NB4 (cell line): ENCODE results near the gene CHRNA3.
"Not testable (repeated sequence)": the region's sequence is repeated elsewhere in the genome, so short reads cannot be mapped to it uniquely, and the experiment has no call there.

Source experiments
- DNase-seq: peaks from one replicate; pipeline ENCODE4 v3.0.0; 2010; ENCODE audit warnings: low read depth
- H3K4me3 ChIP-seq: one replicate; pipeline ENCODE4 v1.5.1; 2011; ENCODE audit warnings: mild to moderate bottlenecking, low read depth, low read length, moderate library complexity
- MYC ChIP-seq: IDR thresholded peaks from 2 replicates; pipeline ENCODE4 v1.6.1; 2011; ENCODE audit warnings: low read depth, low read length
- POLR2A ChIP-seq: IDR thresholded peaks from 2 replicates; pipeline ENCODE4 v1.6.1; 2011; ENCODE audit warnings: mild to moderate bottlenecking; ENCODE audit not compliant: insufficient read length; ENCODE audit errors: extremely low read depth
- TF ChIP-seq, protein P1 (sequence below): IDR thresholded peaks from 2 replicates; pipeline ENCODE4 v1.6.1; 2011; ENCODE audit warnings: low read depth, low read length
- TF ChIP-seq, protein P2 (sequence below): IDR thresholded peaks from one replicate; pipeline ENCODE4 v1.5.1; 2012; ENCODE audit warnings: low read depth, low read length

CHRNA3 gene

DNA sequence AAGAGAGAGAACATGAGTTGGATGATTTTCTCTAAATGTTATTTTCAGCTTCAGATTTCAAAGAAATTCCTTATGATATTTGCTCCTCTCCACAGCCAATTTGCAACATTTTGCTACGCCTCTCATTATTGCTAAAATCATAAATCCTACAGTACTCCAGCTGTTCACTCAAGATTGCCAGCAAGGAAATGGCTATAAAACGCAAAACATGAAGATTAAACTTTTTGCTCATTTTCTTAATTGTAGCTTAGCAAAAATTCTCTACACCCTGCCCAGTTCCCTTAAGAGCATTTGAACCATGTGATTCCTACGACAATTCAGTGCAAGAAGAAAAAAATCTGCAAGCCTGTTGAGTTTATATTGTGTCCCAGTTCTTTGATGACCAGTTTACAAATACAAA, 6.8 kb downstream of the CHRNA3 start:
- no peak overlapping the region for H3K4me3 ChIP-seq
- no peak for DNase-seq
- TF ChIP-seq, protein P1, sequence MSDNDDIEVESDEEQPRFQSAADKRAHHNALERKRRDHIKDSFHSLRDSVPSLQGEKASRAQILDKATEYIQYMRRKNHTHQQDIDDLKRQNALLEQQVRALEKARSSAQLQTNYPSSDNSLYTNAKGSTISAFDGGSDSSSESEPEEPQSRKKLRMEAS: no peak
- TF ChIP-seq MYC (no peak), POLR2A (no peak)
- TF ChIP-seq, protein P2, sequence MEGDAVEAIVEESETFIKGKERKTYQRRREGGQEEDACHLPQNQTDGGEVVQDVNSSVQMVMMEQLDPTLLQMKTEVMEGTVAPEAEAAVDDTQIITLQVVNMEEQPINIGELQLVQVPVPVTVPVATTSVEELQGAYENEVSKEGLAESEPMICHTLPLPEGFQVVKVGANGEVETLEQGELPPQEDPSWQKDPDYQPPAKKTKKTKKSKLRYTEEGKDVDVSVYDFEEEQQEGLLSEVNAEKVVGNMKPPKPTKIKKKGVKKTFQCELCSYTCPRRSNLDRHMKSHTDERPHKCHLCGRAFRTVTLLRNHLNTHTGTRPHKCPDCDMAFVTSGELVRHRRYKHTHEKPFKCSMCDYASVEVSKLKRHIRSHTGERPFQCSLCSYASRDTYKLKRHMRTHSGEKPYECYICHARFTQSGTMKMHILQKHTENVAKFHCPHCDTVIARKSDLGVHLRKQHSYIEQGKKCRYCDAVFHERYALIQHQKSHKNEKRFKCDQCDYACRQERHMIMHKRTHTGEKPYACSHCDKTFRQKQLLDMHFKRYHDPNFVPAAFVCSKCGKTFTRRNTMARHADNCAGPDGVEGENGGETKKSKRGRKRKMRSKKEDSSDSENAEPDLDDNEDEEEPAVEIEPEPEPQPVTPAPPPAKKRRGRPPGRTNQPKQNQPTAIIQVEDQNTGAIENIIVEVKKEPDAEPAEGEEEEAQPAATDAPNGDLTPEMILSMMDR: no peak

DNA sequence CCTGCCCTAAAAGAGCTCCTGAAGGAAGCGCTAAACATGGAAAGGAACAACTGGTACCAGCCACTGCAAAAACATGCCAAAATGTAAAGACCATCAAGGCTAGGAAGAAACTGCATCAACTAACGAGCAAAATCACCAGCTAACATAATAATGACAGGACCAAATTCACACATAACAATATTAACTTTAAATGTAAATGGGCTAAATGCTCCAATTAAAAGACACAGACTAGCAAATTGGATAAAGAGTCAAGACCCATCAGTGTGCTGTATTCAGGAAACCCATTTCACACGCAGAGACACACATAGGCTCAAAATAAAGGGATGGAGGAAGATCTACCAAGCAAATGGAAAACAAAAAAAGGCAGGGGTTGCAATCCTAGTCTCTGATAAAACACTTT, 11.2 kb downstream of the CHRNA3 start:
- not testable (repeated sequence) for H3K4me3 ChIP-seq, DNase-seq

DNA sequence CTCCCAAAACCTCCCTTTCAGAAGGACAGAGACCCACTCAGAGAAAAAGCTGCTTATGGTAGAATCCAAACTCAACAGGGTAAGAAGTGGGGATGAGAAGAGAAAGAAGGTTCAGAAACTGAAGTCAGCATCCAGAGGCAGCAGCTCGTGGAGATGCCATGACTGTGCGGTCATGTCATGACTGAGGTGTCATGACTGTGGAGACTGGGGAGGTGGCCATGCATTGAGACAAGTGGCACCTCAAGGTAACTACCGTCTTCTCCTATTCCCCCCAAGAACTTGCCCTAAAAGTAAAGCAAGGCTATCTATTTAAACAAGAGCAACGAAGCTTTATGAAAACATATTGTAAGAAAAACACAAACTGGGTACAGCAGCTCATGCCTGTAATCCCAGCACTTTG, 15.1 kb downstream of the CHRNA3 start:
- H3K4me3 ChIP-seq: no peak overlapping the region
- TF ChIP-seq, protein P2: no peak
- TF ChIP-seq, protein P1: no peak
- TF ChIP-seq MYC: no peak
- no peak for TF ChIP-seq POLR2A
- DNase-seq: no peak

DNA sequence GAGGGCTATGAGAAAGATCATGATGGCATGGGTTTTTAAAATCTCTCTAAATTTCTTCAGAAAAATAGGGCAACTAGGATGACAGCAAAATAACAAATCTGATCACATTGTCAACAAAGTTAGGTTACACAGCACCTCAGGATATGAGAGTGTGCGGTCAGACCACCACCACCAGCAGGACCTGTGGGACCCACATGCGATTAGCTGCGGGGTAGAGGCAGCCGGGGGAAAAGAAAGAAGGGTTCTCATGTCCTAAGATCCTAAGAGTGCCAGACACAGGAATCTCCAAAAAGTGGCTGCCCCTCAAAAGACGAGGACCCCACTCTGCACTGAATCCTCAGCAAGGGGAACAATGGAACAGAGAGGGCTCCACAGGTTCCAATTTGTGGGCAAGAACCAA, 15.6 kb downstream of the CHRNA3 start:
- TF ChIP-seq POLR2A (no peak), MYC (no peak)
- TF ChIP-seq, protein P2: no peak
- TF ChIP-seq, protein P1: no peak
- DNase-seq: no peak
- no peak overlapping the region for H3K4me3 ChIP-seq

DNA sequence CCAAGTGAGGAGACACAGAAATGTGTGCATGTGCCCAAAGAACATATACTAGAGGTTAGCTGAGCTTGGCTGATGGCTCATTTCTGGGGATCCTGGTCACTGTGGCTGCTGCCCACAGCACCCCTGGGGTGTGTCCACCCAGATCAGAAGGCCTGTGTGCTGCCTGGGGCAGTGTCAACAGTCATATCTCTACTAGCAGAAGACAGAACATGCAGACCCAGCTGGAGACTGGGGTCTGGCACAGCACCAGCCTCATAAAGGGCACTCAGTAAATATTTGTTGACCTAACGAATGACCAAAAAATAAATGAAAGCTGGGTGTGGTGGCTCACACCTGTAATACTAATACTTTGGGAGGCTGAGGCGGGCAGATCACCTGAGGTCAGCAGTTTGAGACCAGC, 16.4 kb downstream of the CHRNA3 start:
- DNase-seq: no peak
- no peak overlapping the region for H3K4me3 ChIP-seq
- TF ChIP-seq, protein P1: no peak
- TF ChIP-seq MYC (no peak), POLR2A (no peak)
- TF ChIP-seq, protein P2: no peak

DNA sequence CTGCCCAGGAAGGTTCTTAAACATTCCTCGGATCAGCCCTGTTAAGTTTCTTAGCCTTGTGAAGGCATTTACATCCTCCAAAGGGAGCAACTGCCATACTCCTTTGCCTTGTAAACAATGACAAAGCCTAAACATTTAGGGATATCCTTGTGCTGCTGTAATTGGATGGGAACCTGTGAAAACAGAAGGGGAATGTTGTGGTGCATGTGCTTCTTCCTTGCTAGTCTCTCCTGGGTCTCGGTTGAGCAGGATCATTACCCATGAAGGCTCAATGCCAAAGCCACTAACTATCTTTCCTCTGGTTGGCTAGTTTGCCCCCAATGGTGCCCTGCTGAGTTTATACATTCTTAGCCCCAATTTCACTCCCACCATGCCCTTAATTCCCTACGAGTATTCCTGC, 17.3 kb downstream of the CHRNA3 start:
- no peak overlapping the region for H3K4me3 ChIP-seq
- DNase-seq: no peak
- no peak for TF ChIP-seq MYC
- TF ChIP-seq POLR2A: no peak

DNA sequence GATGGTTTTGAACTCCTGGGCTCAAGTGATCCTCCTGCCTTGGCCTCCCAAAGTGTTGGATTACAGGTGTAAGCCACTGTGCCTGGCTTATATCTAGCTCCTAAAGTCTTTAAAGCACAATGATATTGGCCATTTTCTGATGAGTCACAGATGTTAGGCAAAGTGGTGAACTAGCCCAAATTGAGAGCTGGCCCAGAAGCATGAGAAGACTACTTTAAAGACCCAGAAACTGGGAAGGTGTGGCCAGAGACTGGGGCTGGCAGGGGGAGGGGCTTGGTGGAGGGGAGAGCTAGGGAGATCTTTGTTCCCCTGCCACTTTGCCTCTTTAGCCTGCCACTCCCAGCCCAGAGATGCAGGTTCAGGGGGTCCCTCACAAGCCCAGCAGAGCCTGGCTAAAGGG, 21.6 kb downstream of the CHRNA3 start:
- peak; percentile 22 for DNase-seq
- no peak overlapping the region for H3K4me3 ChIP-seq
- TF ChIP-seq MYC (no peak), POLR2A (no peak)
- TF ChIP-seq, protein P1: no peak
- TF ChIP-seq, protein P2: no peak
